ENCODE measurements around the gene CUEDC2. TPM values are rescaled to one million over a fixed set of nuclear protein-coding genes. Genes with fewer than 3 reads are reported as not detected.

CUEDC2 gene
- total and polyA plus RNA-seq, 4 donors: 14.4 to 36.1 (median 24.1) TPM

GRCh38 chr10:102458656-102459055, 26.3 kb upstream of the CUEDC2 start:
- Histone ChIP-seq H3K9ac (ENCODE audit: low read depth in 1 of 2, low read length in 2 of 2) (no peak overlapping the region), H3K9me3 (ENCODE audit: control insufficient read depth in 4 of 4, low read length in 3 of 4) (no peaks in the 10 kb centered on the region), H3K27me3 (ENCODE audit: control insufficient read depth in 4 of 4, insufficient read depth in 4 of 4, low read length in 3 of 4) (no peaks in the 10 kb centered on the region), H3K36me3 (ENCODE audit: control insufficient read depth in 4 of 4, insufficient read depth in 3 of 4, low read depth in 1 of 4, low read length in 3 of 4) (peaks cover 0 to 6% (median 3%) of the 10 kb centered on the region in 4 donors), H3K4me1 (ENCODE audit: control insufficient read depth in 4 of 4, insufficient read depth in 4 of 4, low read length in 3 of 4) (peaks cover 8 to 30% (median 24%) of the 10 kb centered on the region in 4 donors), H3K4me3 (ENCODE audit: low read depth in 1 of 3, low read length in 3 of 3) (no peak overlapping the region), H3K27ac (ENCODE audit: low read depth in 1 of 2, low read length in 2 of 2) (no peak overlapping the region)
- TF ChIP-seq, protein P1, sequence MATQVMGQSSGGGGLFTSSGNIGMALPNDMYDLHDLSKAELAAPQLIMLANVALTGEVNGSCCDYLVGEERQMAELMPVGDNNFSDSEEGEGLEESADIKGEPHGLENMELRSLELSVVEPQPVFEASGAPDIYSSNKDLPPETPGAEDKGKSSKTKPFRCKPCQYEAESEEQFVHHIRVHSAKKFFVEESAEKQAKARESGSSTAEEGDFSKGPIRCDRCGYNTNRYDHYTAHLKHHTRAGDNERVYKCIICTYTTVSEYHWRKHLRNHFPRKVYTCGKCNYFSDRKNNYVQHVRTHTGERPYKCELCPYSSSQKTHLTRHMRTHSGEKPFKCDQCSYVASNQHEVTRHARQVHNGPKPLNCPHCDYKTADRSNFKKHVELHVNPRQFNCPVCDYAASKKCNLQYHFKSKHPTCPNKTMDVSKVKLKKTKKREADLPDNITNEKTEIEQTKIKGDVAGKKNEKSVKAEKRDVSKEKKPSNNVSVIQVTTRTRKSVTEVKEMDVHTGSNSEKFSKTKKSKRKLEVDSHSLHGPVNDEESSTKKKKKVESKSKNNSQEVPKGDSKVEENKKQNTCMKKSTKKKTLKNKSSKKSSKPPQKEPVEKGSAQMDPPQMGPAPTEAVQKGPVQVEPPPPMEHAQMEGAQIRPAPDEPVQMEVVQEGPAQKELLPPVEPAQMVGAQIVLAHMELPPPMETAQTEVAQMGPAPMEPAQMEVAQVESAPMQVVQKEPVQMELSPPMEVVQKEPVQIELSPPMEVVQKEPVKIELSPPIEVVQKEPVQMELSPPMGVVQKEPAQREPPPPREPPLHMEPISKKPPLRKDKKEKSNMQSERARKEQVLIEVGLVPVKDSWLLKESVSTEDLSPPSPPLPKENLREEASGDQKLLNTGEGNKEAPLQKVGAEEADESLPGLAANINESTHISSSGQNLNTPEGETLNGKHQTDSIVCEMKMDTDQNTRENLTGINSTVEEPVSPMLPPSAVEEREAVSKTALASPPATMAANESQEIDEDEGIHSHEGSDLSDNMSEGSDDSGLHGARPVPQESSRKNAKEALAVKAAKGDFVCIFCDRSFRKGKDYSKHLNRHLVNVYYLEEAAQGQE (IDR thresholded peaks at IDR 0.05): no peak
- TF ChIP-seq SP1 (IDR thresholded peaks at IDR 0.05): no peak
- no peak for TF ChIP-seq FOXA1 (IDR thresholded peaks at IDR 0.05)
- no peak for TF ChIP-seq HNF4A (conservative IDR thresholded peaks at IDR 0.05)
- TF ChIP-seq EGR1 (IDR thresholded peaks at IDR 0.05; ENCODE audit: low read depth in 2 of 2): no peak
- TF ChIP-seq, protein P2, sequence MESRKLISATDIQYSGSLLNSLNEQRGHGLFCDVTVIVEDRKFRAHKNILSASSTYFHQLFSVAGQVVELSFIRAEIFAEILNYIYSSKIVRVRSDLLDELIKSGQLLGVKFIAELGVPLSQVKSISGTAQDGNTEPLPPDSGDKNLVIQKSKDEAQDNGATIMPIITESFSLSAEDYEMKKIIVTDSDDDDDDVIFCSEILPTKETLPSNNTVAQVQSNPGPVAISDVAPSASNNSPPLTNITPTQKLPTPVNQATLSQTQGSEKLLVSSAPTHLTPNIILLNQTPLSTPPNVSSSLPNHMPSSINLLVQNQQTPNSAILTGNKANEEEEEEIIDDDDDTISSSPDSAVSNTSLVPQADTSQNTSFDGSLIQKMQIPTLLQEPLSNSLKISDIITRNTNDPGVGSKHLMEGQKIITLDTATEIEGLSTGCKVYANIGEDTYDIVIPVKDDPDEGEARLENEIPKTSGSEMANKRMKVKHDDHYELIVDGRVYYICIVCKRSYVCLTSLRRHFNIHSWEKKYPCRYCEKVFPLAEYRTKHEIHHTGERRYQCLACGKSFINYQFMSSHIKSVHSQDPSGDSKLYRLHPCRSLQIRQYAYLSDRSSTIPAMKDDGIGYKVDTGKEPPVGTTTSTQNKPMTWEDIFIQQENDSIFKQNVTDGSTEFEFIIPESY (IDR thresholded peaks at IDR 0.05): no peak
- no peak for TF ChIP-seq HNF4G (IDR thresholded peaks at IDR 0.05)
- no peak for TF ChIP-seq RXRA (IDR thresholded peaks at IDR 0.05)
- no peak for TF ChIP-seq TAF1 (conservative IDR thresholded peaks at IDR 0.05)
- TF ChIP-seq, protein P3, sequence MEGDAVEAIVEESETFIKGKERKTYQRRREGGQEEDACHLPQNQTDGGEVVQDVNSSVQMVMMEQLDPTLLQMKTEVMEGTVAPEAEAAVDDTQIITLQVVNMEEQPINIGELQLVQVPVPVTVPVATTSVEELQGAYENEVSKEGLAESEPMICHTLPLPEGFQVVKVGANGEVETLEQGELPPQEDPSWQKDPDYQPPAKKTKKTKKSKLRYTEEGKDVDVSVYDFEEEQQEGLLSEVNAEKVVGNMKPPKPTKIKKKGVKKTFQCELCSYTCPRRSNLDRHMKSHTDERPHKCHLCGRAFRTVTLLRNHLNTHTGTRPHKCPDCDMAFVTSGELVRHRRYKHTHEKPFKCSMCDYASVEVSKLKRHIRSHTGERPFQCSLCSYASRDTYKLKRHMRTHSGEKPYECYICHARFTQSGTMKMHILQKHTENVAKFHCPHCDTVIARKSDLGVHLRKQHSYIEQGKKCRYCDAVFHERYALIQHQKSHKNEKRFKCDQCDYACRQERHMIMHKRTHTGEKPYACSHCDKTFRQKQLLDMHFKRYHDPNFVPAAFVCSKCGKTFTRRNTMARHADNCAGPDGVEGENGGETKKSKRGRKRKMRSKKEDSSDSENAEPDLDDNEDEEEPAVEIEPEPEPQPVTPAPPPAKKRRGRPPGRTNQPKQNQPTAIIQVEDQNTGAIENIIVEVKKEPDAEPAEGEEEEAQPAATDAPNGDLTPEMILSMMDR (IDR thresholded peaks at IDR 0.05; ENCODE audit: low read depth, low read length, missing input control): no peak
- no peak for TF ChIP-seq RAD21 (IDR thresholded peaks at IDR 0.05)
- no peak for TF ChIP-seq GABPA (IDR thresholded peaks at IDR 0.05 in 1 of 2, conservative IDR thresholded peaks at IDR 0.05 in 1 of 2)
- TF ChIP-seq JUND (IDR thresholded peaks at IDR 0.05): no peak
- TF ChIP-seq, protein P4, sequence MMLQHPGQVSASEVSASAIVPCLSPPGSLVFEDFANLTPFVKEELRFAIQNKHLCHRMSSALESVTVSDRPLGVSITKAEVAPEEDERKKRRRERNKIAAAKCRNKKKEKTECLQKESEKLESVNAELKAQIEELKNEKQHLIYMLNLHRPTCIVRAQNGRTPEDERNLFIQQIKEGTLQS (IDR thresholded peaks at IDR 0.05): no peak
- TF ChIP-seq MAX (IDR thresholded peaks at IDR 0.05): no peak
- no peak for TF ChIP-seq YY1 (IDR thresholded peaks at IDR 0.05)
- no peak for TF ChIP-seq FOXA2 (IDR thresholded peaks at IDR 0.05)
- WGBS: 80% methylated on average over 4 of the region's 4 CpGs
- DNase-seq (ENCODE audit: low spot score): no peak

Data from liver (tissue), 9 donors.